GM23338 (cell line): Measurements from ENCODE around the gene TMEM60. TPM values are rescaled to one million over a fixed set of nuclear protein-coding genes. Genes with fewer than 3 reads are reported as not detected.

Source experiments
- ATAC-seq: fragments of 200-7000 bp; cut with Tn5 transposase; 3 replicates; pipeline ENCODE4 v1.9.1; 2020
- DNase-seq: peaks from one replicate; pipeline ENCODE4 v3.0.0-alpha.2; 2015; ENCODE audit warnings: low spot score
- H2AFZ ChIP-seq: fragments of 200-600 bp; sonication (generic); 2 replicates; pipeline ENCODE4 v1.8.0; 2016; ENCODE audit warnings: antibody characterized with exemption, mild to moderate bottlenecking, moderate library complexity
- H3F3A ChIP-seq: fragments of 200-600 bp; sonication (generic); replicated peaks from 2 replicates; pipeline ENCODE4 v1.8.0; 2017; ENCODE audit warnings: antibody characterized with exemption, mixed run types, low read depth
- H3K27ac ChIP-seq: fragments of 200-600 bp; sonication (generic); 2 replicates; pipeline ENCODE4 v1.6.1; 2016; ENCODE audit warnings: low read depth
- H3K27me3 ChIP-seq: fragments of 200-600 bp; sonication (generic); 2 replicates; pipeline ENCODE4 v1.8.0; 2016; ENCODE audit warnings: mild to moderate bottlenecking, mixed run types, moderate library complexity; ENCODE audit not compliant: insufficient read depth
- H3K36me3 ChIP-seq: fragments of 200-600 bp; sonication (generic); 2 replicates; pipeline ENCODE4 v1.8.0; 2016; ENCODE audit warnings: mild to moderate bottlenecking; ENCODE audit not compliant: insufficient read depth
- H3K4me1 ChIP-seq: fragments of 200-600 bp; sonication (generic); 2 replicates; pipeline ENCODE4 v1.8.0; 2016; ENCODE audit warnings: mild to moderate bottlenecking, moderate library complexity; ENCODE audit not compliant: insufficient read depth
- H3K4me2 ChIP-seq: fragments of 200-600 bp; sonication (generic); 2 replicates; pipeline ENCODE4 v1.7.1; 2017; ENCODE audit warnings: mixed run types
- H3K4me3 ChIP-seq: fragments of 200-600 bp; sonication (generic); 2 replicates; pipeline ENCODE4 v1.6.1; 2016; ENCODE audit warnings: mixed run types
- H3K79me2 ChIP-seq: fragments of 200-600 bp; sonication (generic); replicated peaks from 2 replicates; pipeline ENCODE4 v1.8.0; 2017; ENCODE audit warnings: mild to moderate bottlenecking; ENCODE audit not compliant: insufficient read depth
- H3K9me2 ChIP-seq: fragments of 200-600 bp; sonication (generic); 2 replicates; pipeline ENCODE4 v1.8.0; 2017; ENCODE audit not compliant: insufficient read depth
- H4K20me1 ChIP-seq: fragments of 200-600 bp; sonication (generic); replicated peaks from 2 replicates; pipeline ENCODE4 v1.8.0; 2017; ENCODE audit warnings: mild to moderate bottlenecking; ENCODE audit not compliant: insufficient read depth
- H3K27ac Mint-ChIP-seq: 2 replicates; pipeline ENCODE4 v1.8.0; 2020; ENCODE audit warnings: inconsistent platforms, mild to moderate bottlenecking, moderate library complexity, mixed read lengths
- H3K27me3 Mint-ChIP-seq: 3 replicates; pipeline ENCODE4 v1.8.0; 2022; ENCODE audit warnings: low read depth, mild to moderate bottlenecking, moderate library complexity, mixed read lengths, inconsistent platforms; ENCODE audit not compliant: insufficient read depth, poor library complexity
- H3K36me3 Mint-ChIP-seq: 3 replicates; pipeline ENCODE4 v1.8.0; 2021; ENCODE audit warnings: low read depth, mild to moderate bottlenecking, inconsistent platforms, moderate library complexity, mixed read lengths
- H3K4me1 Mint-ChIP-seq: 3 replicates; pipeline ENCODE4 v1.8.0; 2020; ENCODE audit warnings: mild to moderate bottlenecking, inconsistent platforms, mixed read lengths
- H3K4me3 Mint-ChIP-seq: 3 replicates; pipeline ENCODE4 v1.8.0; 2021; ENCODE audit warnings: moderate library complexity, mild to moderate bottlenecking, inconsistent platforms, mixed read lengths
- H3K9me3 Mint-ChIP-seq: 3 replicates; pipeline ENCODE4 v1.8.0; 2020; ENCODE audit warnings: moderate library complexity, mild to moderate bottlenecking, inconsistent platforms, mixed read lengths
- CREB1 ChIP-seq: fragments of 250-450 bp; sonication (Bioruptor Pico); IDR thresholded peaks from 2 replicates; pipeline ENCODE4 v1.5.0; 2020; ENCODE audit warnings: low read depth, mild to moderate bottlenecking, moderate library complexity
- CTCF ChIP-seq, 2 experiments: fragments of 200-600 bp in 1 of 2; sonication (generic) in 1 of 2; conservative IDR thresholded peaks; 2 replicates each; pipeline versions ENCODE4 v1.5.1 to v1.6.1; 2016 to 2017; ENCODE audit warnings: antibody characterized with exemption in 2 of 2, low read depth in 2 of 2, mild to moderate bottlenecking in 2 of 2, moderate library complexity in 1 of 2
- ETS1 ChIP-seq: IDR thresholded peaks from 2 replicates; pipeline ENCODE4 v1.6.1; 2016; ENCODE audit warnings: antibody characterized with exemption
- EZH2 ChIP-seq: fragments of 200-600 bp; sonication (generic); IDR thresholded peaks from one replicate; pipeline ENCODE4 v1.8.0; 2017; ENCODE audit warnings: antibody characterized with exemption, mild to moderate bottlenecking, low read depth; ENCODE audit not compliant: unreplicated experiment
- JUNB ChIP-seq: IDR thresholded peaks from one replicate; pipeline ENCODE4 v1.6.1; 2016; ENCODE audit warnings: antibody characterized with exemption; ENCODE audit not compliant: unreplicated experiment
- NANOG ChIP-seq: IDR thresholded peaks from 2 replicates; pipeline ENCODE4 v1.6.1; 2016; ENCODE audit warnings: antibody characterized with exemption, borderline replicate concordance
- POLR2AphosphoS5 ChIP-seq: IDR thresholded peaks from 2 replicates; pipeline ENCODE4 v1.6.1; 2016; ENCODE audit warnings: antibody characterized with exemption, low read depth
- REST ChIP-seq: IDR thresholded peaks from one replicate; pipeline ENCODE4 v1.6.1; 2018; ENCODE audit warnings: antibody characterized with exemption; ENCODE audit not compliant: unreplicated experiment
- STAT1 ChIP-seq: IDR thresholded peaks from one replicate; pipeline ENCODE4 v1.6.1; 2016; ENCODE audit warnings: antibody characterized with exemption; ENCODE audit not compliant: unreplicated experiment
- ZNF114 ChIP-seq: fragments of 250-450 bp; sonication (Bioruptor Pico); IDR thresholded peaks from 2 replicates; pipeline ENCODE4 v1.5.0; 2020; ENCODE audit warnings: mild to moderate bottlenecking, moderate library complexity
- ZNF331 ChIP-seq: fragments of 250-450 bp; sonication (Bioruptor Pico); IDR thresholded peaks from 2 replicates; pipeline ENCODE4 v1.5.0; 2020; ENCODE audit warnings: low read depth, mild to moderate bottlenecking, moderate library complexity
- ZNF462 ChIP-seq: fragments of 250-450 bp; sonication (Bioruptor Pico); IDR thresholded peaks from 2 replicates; pipeline ENCODE4 v1.5.0; 2020; ENCODE audit warnings: mild to moderate bottlenecking, moderate library complexity
- polyA plus RNA-seq: library from polyadenylated mRNA; unstranded; fragments of >200 nt; fragmentation: Nextera tagmentation; extraction: Ambion mirVana; gene quantifications from 2 replicates; pipeline ENCODE4 v1.2.1, GENCODE V29; 2016
- total RNA-seq: library from RNA; depleted of rRNA; stranded (reverse); fragments of >200 nt; shearing (Covaris generic); gene quantifications from 2 replicates; pipeline ENCODE4 v1.2.3, GENCODE V29; 2014

TMEM60 gene
- total and polyA plus RNA-seq, 2 experiments from 2014 or later, result 29.5 to 68.2 TPM

GRCh38 chr7:77771901-77772300 is 26.3 kb downstream of the TMEM60 start (continued):
- TF ChIP-seq STAT1 (no peak), CTCF (conservative IDR thresholded peaks at IDR 0.05; ENCODE audit: low read depth in 2 of 2) (no peak), ZNF331 (CRISPR knock-in tag) (no peak), POLR2AphosphoS5 (no peak)

- Histone ChIP-seq H3K4me1 (peaks cover 5% of the 10 kb centered on the region; the same call in 1 of the 2 replicates), H3K9me2 (no peaks in the 10 kb centered on the region), H3F3A (no peaks in the 10 kb centered on the region), H3K27me3 (no peaks in the 10 kb centered on the region), H4K20me1 (no peaks in the 10 kb centered on the region), H3K4me3 (no peak overlapping the region), H2AFZ (no peak overlapping the region), H3K27ac (no peak overlapping the region), H3K36me3 (0 out of 2 replicates have a peak, but pooled peaks cover 4% of the 10 kb centered on the region), H3K79me2 (no peaks in the 10 kb centered on the region), H3K4me2 (no peak overlapping the region)
- peaks cover 14% of the 10 kb centered on the region for H3K36me3 Mint-ChIP-seq
- no peak for DNase-seq
- peaks cover 3% of the 10 kb centered on the region for H3K27me3 Mint-ChIP-seq
- H3K4me3 Mint-ChIP-seq, result no peak overlapping the region
- H3K9me3 Mint-ChIP-seq, result no peaks in the 10 kb centered on the region
- H3K27ac Mint-ChIP-seq, result no peak overlapping the region
- H3K4me1 Mint-ChIP-seq, result peaks cover 5% of the 10 kb centered on the region
- no peak for ATAC-seq
- TF ChIP-seq ZNF462 (no peak), JUNB (no peak), REST (no peak), CREB1 (CRISPR knock-in tag) (no peak), POLR2AphosphoS5 (no peak), STAT1 (no peak), EZH2 (no peak), ZNF331 (CRISPR knock-in tag) (no peak), ETS1 (no peak), NANOG (no peak), ZNF114 (CRISPR knock-in tag) (no peak)
These were observed 27.9 kb downstream of the TMEM60 start for GRCh38 chr7:77770316-77770715.
